Measurements from ENCODE around the gene AP1S3.

- TF ChIP-seq, protein P1, sequence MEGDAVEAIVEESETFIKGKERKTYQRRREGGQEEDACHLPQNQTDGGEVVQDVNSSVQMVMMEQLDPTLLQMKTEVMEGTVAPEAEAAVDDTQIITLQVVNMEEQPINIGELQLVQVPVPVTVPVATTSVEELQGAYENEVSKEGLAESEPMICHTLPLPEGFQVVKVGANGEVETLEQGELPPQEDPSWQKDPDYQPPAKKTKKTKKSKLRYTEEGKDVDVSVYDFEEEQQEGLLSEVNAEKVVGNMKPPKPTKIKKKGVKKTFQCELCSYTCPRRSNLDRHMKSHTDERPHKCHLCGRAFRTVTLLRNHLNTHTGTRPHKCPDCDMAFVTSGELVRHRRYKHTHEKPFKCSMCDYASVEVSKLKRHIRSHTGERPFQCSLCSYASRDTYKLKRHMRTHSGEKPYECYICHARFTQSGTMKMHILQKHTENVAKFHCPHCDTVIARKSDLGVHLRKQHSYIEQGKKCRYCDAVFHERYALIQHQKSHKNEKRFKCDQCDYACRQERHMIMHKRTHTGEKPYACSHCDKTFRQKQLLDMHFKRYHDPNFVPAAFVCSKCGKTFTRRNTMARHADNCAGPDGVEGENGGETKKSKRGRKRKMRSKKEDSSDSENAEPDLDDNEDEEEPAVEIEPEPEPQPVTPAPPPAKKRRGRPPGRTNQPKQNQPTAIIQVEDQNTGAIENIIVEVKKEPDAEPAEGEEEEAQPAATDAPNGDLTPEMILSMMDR (IDR thresholded peaks at IDR 0.05 in 8 of 11, conservative IDR thresholded peaks at IDR 0.05 in 3 of 11), result no peak
- TF ChIP-seq POLR2A (IDR thresholded peaks at IDR 0.05), result no peak
- TF ChIP-seq POLR2AphosphoS5 (IDR thresholded peaks at IDR 0.05), result no peak
These were observed 18.0 kb upstream of the AP1S3 start for GRCh38 chr2:223855426-223855825.
